ENCODE measurements around the gene WASHC3. TPM values are rescaled to one million over a fixed set of nuclear protein-coding genes. Genes with fewer than 3 reads are reported as not detected.

The WASHC3 gene, protein sequence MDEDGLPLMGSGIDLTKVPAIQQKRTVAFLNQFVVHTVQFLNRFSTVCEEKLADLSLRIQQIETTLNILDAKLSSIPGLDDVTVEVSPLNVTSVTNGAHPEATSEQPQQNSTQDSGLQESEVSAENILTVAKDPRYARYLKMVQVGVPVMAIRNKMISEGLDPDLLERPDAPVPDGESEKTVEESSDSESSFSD
- 33.7 and 48.1 TPM in 2 replicates for total RNA-seq

DNA sequence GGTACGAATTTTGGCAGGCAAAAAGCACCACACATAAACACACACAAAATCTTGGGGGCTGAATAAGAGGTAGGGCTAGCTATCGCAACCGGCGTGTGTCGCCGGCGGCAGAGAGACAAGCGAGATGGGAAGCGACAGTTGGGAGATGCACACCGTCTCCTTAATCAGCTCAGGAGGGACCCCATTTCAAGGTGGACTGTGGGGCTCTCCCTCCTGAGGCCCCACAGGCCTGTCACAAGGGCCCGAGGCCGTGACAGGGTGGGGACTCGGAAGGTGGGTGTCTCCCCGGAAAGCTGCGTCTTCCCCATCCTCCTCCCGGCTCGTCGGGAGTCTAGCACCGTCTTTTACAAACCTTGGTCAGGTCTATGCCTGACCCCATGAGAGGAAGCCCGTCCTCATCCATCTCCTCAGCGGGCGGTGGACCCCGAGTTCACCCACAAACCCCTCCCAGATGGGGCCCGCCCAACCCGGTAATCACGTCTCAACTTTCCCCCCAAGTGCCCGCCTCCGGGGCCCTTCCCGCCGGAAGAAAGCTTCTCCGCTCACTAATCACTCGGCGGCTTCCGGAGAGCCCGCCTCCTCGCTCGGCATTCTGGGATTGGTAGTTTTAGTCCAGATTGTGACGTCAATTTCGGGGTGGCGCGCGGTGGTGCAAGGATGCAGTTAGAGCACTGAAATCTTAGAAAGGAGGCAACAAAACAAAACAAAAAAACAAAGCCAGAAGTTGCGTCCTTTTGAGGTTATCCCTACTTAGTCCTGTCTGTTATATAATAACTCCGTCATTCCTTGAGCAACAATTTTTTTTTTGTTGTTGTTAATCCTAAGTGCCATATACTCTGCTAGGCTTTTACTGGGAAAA lies at the start of gene WASHC3:
WASHC3 (minus strand) TSS at position 432 of the 859 bp plus-strand sequence; CDS start at position 403, 29 bp downstream.

Other genes starting within 250 kb of the WASHC3 start
- 16.7 and 40.4 TPM in 2 replicates for gene GNPTAB, start 231.0 kb downstream of the WASHC3 start, total RNA-seq
- gene DRAM1, start 184.4 kb downstream of the WASHC3 start, total RNA-seq = 17.3 and 47.0 TPM in 2 replicates
- gene NUP37, start 58.1 kb upstream of the WASHC3 start, total RNA-seq = 30.1 and 35.4 TPM in 2 replicates
- 11.5 and 12.0 TPM in 2 replicates for gene PARPBP, start 58.2 kb upstream of the WASHC3 start, total RNA-seq
- gene PMCH, start 135.8 kb upstream of the WASHC3 start, total RNA-seq = not detected in 2 replicates

All from bladder microvascular endothelial cell (primary cell).